CD4-positive, alpha-beta T cell treated with Interleukin-17A for 1 hour (primary cell): ENCODE measurements around the gene CBX4.

Experiments used
- DNase-seq: peaks from one replicate; pipeline ENCODE4 v3.0.0-alpha.2; 2020

The CBX4 gene

GRCh38 chr17:79839356-79840268 is at the start of gene CBX4:
Gene CBX4 (minus strand): TSS chr17:79839440. CDS start chr17:79839251, 189 bp downstream.
- peak; percentile 93 for DNase-seq

GRCh38 chr17:79888009-79888540 is 48.8 kb upstream of the CBX4 start:
- no peak for DNase-seq

DNA sequence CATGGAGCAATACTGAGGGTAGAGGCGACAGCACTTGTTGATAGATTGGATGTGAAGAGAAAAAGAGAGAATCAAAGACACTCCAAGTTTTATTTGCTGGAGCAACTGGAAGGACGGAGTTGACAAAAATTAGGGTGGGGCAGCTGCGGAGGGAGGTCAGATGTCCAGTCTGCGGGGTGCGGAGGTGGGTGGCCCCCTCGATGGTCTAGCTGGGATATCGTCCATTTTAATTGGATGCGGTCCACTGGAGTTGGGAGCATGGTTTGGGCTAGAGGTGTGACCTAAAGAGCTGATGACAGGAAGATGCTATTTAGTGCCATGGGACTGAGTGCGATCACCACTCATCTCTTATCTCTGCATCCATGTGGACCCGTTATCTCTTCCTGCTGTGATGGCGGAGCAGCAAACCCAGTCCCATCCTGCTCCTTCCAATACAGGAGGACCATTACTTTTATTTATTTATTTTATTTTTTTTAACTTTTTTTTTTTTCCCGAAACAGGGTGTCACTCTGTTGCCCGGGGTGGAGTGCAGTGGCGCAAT is 48.3 kb upstream of the CBX4 start:
- no peak for DNase-seq

GRCh38 chr17:79883202-79883601 is 44.0 kb upstream of the CBX4 start:
- no peak for DNase-seq

- DNase-seq: no peak
Measured at GRCh38 chr17:79878329-79878947, 39.2 kb upstream of the CBX4 start.

GRCh38 chr17:79877041-79877440 is 37.8 kb upstream of the CBX4 start:
- no peak for DNase-seq

- DNase-seq: no peak
Measured at GRCh38 chr17:79875511-79875910, 36.3 kb upstream of the CBX4 start.

- DNase-seq: peak; percentile 54
Measured at GRCh38 chr17:79874329-79874981, 35.2 kb upstream of the CBX4 start.

DNA sequence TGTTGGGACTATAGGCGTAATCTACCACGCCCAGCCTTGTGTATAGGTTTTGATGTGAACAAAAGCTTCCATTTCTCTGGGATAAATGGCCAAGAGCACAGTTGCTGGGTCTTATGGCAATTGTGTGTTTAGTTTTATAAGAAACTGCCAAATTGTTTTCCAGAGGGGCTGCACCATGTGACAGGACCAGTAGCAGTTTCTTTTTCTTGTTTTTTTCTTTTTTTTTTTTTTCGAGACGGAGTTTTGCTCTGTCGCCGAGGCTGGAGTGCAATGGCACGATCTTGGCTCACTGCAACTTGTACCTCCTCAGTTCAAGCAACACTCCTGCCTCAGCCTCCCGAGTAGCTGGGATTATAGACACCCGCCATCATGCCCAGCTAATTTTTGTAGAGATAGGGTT is 34.3 kb upstream of the CBX4 start:
- DNase-seq: no peak

- no peak for DNase-seq
Measured at GRCh38 chr17:79872762-79873161, 33.5 kb upstream of the CBX4 start.

GRCh38 chr17:79871131-79871530 is 31.9 kb upstream of the CBX4 start:
- DNase-seq: no peak

DNA sequence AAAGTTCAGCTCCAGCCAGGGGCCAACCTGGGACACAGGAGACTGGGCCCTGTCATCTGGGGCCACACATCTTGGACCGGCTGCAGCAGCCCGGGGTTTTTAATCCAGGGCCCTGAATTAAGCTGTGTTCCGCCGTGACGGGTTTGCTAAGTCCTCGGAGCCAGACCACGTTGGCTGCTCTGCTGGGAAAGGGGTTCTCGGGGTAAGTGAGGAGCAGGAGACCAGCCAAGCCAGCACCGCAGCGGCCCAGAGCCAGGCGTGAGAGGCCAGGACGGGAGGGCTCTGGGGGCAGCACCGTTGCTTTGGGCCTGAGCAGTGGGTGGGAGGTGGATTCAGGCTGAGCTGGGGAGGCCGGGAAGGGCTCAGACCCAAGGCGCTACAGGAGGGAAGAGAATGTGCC is 31.3 kb upstream of the CBX4 start:
- no peak for DNase-seq

GRCh38 chr17:79866791-79867518 is 27.7 kb upstream of the CBX4 start:
- DNase-seq: no peak

DNA sequence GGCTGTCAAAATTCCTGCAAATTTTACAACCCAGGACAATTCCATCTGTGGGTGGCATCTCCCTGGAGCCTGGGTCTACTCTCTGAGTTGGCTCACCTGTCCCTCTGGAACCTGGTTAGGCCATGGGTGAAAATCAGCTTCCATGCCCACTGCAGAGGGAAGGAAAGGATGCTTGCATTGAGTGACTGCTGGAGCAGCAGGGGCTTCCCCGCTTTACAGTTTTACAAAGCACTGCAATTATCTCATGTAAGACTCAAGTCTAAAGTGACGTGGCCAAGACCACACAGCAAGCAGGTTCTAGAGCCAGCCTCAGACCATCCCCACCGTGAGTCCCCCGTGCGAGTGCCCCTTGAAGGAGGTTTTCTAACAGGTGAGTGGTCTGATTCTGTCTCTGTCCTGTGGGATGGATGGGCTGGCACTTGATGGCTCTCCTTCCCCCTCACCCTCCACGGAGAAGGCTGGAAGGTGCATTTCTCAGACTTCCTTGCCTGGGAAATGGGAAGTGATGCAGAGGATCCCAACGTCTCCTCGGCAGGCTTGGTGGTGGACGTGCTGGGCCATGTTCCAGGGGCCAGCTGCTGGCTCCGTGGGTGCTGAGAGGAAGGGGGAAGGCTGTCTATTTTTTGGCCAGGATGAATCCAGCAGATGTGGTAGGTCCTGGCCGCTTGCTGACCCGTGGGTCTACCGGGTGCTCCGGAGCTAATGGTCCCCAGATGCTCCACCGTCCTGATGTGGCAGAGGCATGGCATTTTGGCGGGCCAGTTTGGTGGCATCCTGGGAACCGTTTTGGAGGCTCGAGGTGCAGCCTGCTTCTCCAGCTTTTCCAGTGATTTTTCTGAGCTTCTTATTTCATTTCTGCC is 26.3 kb upstream of the CBX4 start:
- no peak for DNase-seq

- no peak for DNase-seq
Measured at GRCh38 chr17:79864617-79865250, 25.5 kb upstream of the CBX4 start.

DNA sequence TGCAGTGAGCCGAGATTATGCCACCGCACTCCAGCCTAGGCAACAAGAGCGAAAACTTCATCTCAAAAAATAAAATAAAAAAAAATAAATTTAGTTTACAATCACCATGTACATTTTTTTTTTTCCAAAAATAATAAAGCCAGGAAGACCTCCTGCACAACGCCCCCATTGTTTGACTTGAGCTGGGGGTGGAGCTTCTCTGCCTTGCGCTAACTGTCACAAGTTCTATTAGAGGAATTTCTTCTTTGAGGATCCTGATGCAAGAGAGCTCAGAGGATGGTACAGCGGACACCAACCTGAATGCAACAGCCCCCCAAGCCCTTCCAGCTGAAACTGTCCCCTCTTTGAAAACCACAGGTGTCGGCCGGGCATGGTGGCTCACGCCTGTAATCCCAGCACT is 24.9 kb upstream of the CBX4 start:
- no peak for DNase-seq

DNA sequence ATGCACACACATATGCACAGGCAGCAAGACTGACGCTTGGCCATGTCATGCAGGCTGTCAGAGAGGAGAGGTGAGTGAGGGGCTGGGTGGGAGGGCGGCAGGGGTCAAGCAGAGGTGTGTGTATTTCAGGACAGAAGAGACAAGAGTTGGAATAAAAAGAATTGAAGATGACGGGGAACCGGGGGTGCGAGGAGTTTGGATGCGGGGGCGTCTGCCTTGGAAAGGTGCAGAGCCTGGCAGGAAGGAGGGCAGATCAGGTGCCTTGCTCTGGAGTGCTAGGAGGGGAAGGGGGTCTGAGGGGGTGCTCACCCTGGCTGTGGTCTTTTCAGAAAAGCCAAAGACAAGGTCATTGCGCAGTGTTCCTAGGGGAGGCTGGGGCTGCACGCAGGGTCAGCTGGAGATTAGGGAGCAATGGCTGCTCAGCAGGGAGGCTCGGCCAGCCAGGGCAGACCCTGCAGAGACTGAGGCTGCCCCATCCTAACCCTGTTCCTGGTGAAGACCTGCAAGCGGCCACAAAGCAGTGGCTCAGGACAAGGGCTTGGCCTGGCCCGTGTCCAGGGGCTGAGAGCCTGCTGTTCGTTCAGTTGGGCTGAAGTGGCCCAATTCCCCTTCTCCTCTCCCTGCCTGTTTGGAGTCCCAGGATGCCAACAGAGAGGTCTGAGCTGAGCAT is 23.7 kb upstream of the CBX4 start:
- DNase-seq: no peak

DNA sequence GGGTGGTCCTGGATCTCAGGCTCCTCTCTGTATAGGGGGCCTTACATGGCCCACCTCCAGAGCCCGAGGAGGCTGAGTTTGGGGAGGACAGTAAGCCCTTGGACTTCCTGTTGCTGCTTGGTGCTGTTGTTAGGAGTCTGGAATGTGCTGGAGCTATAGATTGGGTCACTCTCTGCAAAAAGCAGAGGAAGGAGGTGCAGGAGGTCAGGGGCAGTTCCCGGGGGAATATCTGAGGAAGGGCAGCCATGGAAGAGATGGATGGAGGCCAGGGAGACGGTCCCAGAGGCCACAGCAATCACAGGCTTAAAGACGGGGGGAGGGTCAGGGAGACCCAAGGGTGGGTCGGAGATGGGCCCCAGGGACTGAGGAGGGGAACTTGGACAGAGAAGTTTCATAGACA is 23.0 kb upstream of the CBX4 start:
- DNase-seq: no peak

DNA sequence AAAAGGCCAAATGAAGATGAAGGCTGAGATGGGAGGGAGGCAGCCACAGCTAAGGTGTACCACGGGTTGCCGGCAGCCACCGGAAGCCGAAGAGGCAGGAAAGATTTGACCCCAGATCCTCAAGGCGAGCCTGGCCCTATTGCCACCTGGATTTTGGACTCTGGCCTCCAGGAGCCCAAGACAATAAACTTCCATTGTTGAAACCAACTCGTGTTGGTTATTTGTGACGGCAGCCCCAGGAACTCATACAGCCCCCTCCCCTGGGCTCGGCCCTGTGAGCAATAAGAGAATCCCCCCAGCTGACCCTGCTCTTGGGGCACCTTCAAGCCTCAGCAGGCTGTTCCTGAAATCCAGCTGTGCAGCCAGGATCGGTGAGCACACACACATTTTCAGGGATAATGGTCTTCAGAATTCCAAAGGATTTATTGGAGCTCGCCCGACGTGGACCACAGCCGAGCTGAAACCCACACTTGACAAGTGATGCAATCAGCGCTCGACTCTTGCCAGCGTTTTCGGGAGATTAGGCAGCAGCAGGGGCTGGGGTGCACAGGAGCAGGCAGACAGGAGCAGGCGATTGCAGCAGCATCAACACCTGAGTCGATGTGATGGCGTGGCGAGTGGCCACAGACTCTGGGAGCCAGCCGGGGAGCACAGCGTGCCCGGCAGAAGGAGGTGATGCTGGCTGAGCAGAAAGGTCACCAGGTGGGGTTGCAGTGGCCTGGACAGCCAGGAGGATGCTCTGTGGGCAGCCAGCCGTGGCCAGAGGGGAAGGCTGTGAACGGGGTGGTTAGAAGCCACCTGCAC is 22.4 kb upstream of the CBX4 start:
- no peak for DNase-seq
